Putamen (tissue), 1 donor: Measurements from ENCODE around the gene ACAP3.

Experiments used
- DNase-seq: peaks from one replicate; pipeline ENCODE4 v3.0.0-alpha.2; 2016; ENCODE audit warnings: low spot score

Gene ACAP3

GRCh38 chr1:1300352-1300739 is 7.4 kb downstream of the ACAP3 start:
- no peak for DNase-seq

GRCh38 chr1:1299686-1300351 is 7.9 kb downstream of the ACAP3 start:
- DNase-seq: no peak

GRCh38 chr1:1298861-1299685 is 8.7 kb downstream of the ACAP3 start:
- peak; percentile 95 for DNase-seq

- DNase-seq: no peak
These were observed 9.8 kb downstream of the ACAP3 start for GRCh38 chr1:1297802-1298424.

DNA sequence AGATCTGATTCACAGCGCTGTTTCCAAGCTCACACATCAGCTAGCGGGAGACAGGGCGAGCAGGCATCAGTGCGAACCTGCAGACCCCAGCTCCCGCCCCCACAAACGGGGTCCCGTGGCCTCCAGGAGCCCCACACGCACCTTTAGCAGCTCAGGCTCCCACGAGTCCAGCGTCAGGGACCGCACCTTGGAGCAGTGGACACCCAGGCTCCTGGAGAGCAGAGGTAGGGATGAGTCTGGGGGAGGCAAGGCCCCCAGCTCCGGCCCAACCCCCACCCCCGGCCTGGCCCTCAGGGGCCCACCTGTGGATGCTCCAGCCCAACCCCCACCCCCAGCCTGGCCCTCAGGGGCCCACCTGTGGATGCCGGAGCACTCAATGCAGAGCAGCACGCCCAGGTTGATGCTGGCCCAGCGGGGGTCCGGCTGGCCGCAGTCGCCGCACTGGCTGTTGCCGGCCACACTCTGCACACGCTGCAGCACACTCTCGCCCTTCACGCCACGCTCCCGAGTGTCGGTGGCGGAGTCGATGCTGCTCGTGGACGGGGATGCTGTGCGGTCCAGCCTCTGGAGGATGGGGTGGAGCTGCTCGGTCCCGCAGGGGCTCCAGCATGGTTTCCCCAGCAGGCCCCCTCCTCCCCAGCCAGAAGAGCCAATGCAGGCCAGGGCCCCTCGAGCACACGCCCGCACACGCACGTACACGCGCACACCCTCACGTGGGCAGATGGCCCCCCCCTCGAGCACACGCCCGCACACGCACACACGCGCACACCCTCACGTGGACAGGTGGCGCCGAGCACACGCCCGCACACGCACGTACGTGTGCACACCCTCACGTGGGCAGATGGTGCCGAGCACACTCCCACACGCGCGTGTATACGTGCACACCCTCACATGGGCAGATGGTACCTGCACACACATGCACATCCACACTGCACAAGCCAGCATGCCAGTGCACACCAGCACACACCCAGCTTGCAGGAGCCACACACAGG is 11.4 kb downstream of the ACAP3 start:
- no peak for DNase-seq

DNA sequence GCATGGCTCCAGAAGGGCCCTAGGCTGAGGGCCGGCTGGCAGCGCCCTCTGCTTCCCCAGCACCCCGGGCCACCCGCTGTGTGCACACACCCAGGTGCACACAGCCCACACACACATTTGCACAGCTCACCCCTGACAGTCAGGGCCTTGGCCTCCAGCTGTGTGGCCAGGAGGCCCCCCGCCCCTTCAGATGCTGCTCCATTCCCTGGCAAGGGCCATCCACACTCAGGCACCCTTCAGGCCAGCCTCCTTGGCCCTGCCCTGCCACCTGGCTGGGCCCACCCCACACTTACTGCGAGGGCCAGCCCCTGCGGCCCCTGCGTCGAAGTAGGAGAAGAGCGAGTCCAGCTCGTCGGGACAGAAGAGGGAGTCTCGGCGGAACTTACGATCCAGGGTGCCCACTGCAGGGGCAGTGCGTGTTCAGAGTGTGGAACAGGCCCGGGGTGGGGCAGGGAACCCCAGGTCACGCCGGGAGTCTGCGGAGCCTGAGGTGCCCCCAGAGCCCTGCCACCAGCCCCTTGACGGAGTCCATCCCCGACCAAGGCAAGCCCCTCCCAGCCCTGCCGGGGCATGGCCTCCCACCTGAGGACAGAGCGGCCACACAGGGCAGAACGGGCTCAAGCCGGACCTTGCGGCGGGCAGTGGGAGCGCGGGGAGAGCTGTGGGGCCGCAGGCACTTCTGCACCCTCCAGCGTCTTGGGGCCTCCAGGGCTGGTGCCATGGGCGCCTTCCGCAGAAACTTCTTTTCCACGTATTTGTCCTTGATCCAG is 12.4 kb downstream of the ACAP3 start:
- no peak for DNase-seq

DNA sequence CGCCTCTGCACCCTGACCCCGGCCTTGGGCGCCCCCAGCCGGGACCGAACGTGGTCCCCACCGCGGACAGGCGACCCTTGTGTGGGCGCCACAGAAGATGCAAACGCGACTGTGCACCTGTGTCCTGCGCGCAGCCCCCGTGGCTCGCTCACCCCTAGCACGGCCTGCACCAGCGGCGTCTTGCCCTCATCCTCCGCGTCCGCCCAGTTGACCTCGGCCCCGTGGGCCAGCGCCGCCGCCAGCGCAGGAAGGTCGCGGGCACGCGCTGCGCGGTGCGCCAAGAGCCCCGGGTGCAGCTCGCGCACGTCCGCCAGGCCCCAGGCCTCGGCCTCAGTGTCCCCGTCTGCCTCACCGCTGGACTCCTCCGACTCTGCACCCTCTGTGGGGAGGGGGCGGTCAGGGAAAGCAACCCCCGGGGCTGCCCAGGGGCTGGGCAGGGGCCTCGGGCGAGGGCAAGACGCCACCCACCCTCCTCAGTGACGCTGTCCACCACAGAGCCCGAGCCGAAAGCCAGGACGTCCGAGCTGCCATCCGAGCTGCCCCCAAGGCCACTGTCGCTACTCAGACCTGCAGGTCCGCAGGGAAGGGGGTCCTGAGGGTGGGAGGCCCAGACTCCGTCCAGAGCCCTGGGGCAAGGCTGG is 13.4 kb downstream of the ACAP3 start:
- DNase-seq: no peak

GRCh38 chr1:1293263-1294249 is 14.2 kb downstream of the ACAP3 start:
- DNase-seq: no peak

GRCh38 chr1:1292851-1293250 is 14.9 kb downstream of the ACAP3 start:
- DNase-seq: no peak

- no peak for DNase-seq
These were observed 15.3 kb downstream of the ACAP3 start for GRCh38 chr1:1292442-1292779.

GRCh38 chr1:1291548-1292441 is 15.9 kb downstream of the ACAP3 start:
- DNase-seq: no peak

DNA sequence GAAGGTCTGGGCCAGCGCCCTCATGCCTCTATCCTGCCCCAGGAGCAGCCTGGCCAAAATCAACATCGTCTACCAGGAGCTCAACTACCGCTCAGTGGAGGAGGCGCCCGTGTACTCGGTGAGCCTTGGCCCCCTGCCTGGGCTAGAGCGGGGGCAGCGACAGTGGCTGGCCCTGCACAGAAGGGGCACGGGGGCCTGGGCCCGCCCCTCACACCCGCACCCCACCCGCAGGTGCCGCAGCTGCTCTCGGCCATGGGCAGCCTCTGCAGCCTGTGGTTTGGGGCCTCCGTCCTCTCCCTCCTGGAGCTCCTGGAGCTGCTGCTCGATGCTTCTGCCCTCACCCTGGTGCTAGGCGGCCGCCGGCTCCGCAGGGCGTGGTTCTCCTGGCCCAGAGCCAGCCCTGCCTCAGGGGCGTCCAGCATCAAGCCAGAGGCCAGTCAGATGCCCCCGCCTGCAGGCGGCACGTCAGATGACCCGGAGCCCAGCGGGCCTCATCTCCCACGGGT is 16.7 kb downstream of the ACAP3 start:
- no peak for DNase-seq

GRCh38 chr1:1290238-1290731 is 17.4 kb downstream of the ACAP3 start:
- DNase-seq: no peak

- no peak for DNase-seq
These were observed 20.2 kb downstream of the ACAP3 start for GRCh38 chr1:1287288-1288110.

DNA sequence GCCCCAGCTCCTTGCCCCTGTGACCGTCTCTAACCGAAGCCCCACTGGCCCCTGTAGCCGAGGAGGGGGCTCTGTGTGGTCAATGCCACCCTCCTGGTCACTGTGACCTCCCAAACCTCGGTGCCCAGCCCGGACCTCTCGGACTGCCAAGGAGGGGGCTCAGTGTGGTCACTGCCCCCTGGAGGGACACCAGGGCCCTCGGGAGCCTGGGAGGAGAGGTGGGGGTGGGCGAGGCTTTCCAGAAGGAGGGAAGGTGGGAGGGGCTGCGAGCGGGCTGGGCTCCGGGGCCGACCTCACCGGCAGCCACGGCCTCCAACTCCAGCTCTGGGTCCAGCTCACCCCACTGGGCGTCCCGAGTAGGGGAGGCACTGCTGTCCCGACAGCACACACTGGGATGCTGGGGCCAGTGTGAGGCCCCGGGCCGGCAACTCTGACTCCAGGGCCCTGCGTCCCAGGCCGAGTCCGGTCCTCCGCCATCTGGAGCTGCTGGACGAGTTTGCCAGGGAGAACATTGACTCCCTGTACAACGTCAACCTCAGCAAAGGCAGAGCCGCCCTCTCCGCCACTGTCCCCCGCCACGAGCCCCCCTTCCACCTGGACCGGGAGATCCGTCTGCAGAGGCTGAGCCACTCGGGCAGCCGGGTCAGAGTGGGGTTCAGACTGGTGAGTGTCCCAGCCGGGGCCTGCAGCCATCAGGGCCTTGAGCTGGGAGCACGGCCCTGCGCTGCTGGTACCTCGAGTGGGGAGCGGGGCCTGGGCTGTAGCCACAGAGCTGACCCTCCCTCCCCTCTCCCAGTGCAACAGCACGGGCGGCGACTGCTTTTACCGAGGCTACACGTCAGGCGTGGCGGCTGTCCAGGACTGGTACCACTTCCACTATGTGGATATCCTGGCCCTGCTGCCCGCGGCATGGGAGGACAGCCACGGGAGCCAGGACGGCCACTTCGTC is 21.1 kb downstream of the ACAP3 start:
- DNase-seq: no peak
